ENCODE data around the gene CCDC73. TPM values are rescaled to one million over a fixed set of nuclear protein-coding genes. Genes with fewer than 3 reads are reported as not detected.
A peak's percentile ranks its signal among the peaks of the same experiment; 100 is the strongest.

The CCDC73 gene
- polyA plus RNA-seq, 1 of the 3 experiments (the other 2 are of a cell fraction) = not detected

DNA sequence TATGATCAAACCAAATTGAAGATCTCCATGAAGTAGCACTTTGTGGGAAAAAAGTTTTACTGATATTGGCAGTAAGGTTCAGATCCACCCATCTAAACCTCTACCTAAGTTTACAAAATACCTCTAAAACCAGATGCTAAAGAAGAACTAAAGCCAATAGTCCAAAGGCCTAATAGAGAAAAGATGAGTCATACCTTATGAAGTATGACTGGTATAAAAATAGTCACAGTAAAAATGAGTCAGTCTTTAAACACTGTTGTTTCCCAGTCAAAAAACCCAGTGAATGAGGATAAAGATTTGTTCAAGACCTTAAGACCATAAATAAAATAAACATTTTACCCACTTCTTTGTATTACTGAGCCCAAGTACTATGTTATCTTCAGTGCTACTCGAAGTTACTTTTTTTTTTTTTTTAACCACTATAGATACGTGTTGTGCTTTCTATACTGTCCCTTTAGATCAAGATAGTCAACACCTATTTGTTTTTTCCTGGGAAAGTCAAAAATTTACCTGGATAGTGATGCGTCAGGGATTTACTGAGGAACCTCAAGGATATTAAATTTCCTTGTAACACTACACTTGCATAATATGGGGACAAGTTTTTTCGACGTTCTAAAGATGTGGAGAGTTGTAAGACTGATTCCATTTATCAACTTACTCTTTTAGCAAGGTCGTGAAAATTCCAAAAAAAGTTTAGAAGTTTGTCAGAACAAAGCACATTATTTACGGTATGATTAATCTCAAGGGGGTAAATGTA, 87.3 kb downstream of the CCDC73 start:
- no peaks in the 10 kb centered on the region for H3K79me2 ChIP-seq (ENCODE audit: insufficient read depth)
- H2AFZ ChIP-seq (ENCODE audit: low read depth) = peak overlapping the region; percentile 54; the same call in 1 of the 2 replicates

More for the DNA sequence above, 87.3 kb downstream of the CCDC73 start:
- 4% methylated on average over 7 of the region's 7 CpGs for WGBS (ENCODE audit: low lambda C conversion rate)
- CTCF ChIA-PET = interaction anchor here (0.6 kb wide), 1 partner anchor 36 kb away, joined by 3 read pairs; no protein-coding TSS in a partner anchor
- H3K4me3 ChIP-seq (ENCODE audit: low read depth in 2 of 2, low read length in 1 of 2) = no peak overlapping the region; a peak in 2 of 4 replicates
- DNase-seq = no peak
- H3K27ac ChIP-seq (ENCODE audit: low read depth in 2 of 2, low read length in 1 of 2) = peak overlapping the region; percentile 72 to 93; a peak in 3 of 4 replicates
- no peak for TF ChIP-seq MXI1 (IDR thresholded peaks at IDR 0.05; ENCODE audit: low read depth, low read length)
- TF ChIP-seq RAD21 (IDR thresholded peaks at IDR 0.05; ENCODE audit: low read length) = no peak
- TF ChIP-seq FOXJ3 (CRISPR knock-in tag; IDR thresholded peaks at IDR 0.05) = no peak
- TF ChIP-seq MEF2A (IDR thresholded peaks at IDR 0.05; ENCODE audit: borderline replicate concordance, low read depth) = peak; percentile 95
- TF ChIP-seq SMC3 (IDR thresholded peaks at IDR 0.05; ENCODE audit: low read depth, low read length) = no peak
- no peak for TF ChIP-seq NRF1 (IDR thresholded peaks at IDR 0.05; ENCODE audit: low read depth, low read length)
- TF ChIP-seq CHD2 (IDR thresholded peaks at IDR 0.05; ENCODE audit: low read length, partially characterized antibody) = no peak
- peak; percentile 47; the same call in 1 of the 2 replicates for TF ChIP-seq TEAD4 (IDR thresholded peaks at IDR 0.05; ENCODE audit: borderline replicate concordance, insufficient read depth)
- TF ChIP-seq MAX (IDR thresholded peaks at IDR 0.05; ENCODE audit: low read depth) = no peak
- TF ChIP-seq GABPA (IDR thresholded peaks at IDR 0.05; ENCODE audit: low read depth) = no peak; the same call in 1 of the 2 replicates
- no peak for TF ChIP-seq ELF1 (IDR thresholded peaks at IDR 0.05)
- peak; percentile 95 for TF ChIP-seq FOSL2 (IDR thresholded peaks at IDR 0.05; ENCODE audit: borderline replicate concordance, low read depth)
- TF ChIP-seq EP300 (IDR thresholded peaks at IDR 0.05; ENCODE audit: borderline replicate concordance in 1 of 2, low read depth in 1 of 2, low read length in 1 of 2) = peak in 1 of 2 experiments; percentile 37; a peak in 1 of 4 replicates
- TF ChIP-seq PBX3 (IDR thresholded peaks at IDR 0.05) = 0 out of 2 replicates have a peak, but pooled peaks have one; percentile 37
- no peak for TF ChIP-seq RFX5 (IDR thresholded peaks at IDR 0.05; ENCODE audit: low read length)
- TF ChIP-seq, protein P1, sequence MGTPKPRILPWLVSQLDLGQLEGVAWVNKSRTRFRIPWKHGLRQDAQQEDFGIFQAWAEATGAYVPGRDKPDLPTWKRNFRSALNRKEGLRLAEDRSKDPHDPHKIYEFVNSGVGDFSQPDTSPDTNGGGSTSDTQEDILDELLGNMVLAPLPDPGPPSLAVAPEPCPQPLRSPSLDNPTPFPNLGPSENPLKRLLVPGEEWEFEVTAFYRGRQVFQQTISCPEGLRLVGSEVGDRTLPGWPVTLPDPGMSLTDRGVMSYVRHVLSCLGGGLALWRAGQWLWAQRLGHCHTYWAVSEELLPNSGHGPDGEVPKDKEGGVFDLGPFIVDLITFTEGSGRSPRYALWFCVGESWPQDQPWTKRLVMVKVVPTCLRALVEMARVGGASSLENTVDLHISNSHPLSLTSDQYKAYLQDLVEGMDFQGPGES (IDR thresholded peaks at IDR 0.05; ENCODE audit: low read depth, low read length) = no peak
- peak; percentile 79 for TF ChIP-seq TCF12 (IDR thresholded peaks at IDR 0.05)
- TF ChIP-seq JUND (IDR thresholded peaks at IDR 0.05) = peak; percentile 92
- peak; percentile 45; the same call in 1 of the 2 replicates for TF ChIP-seq NFIC (IDR thresholded peaks at IDR 0.05; ENCODE audit: borderline replicate concordance)
- H3F3A ChIP-seq (replicated peaks; ENCODE audit: insufficient read depth) = peaks cover 22% of the 10 kb centered on the region
- no peaks in the 10 kb centered on the region for H3K9me2 ChIP-seq
- H3K4me2 ChIP-seq = peak overlapping the region; percentile 42
- POLR2A ChIA-PET = no interaction called here
- H3K9me3 ChIP-seq = no peaks in the 10 kb centered on the region
- no peaks in the 10 kb centered on the region for H3K36me3 ChIP-seq (replicated peaks in 1 of 2; ENCODE audit: control insufficient read depth in 1 of 2, insufficient read depth in 2 of 2, low read length in 1 of 2)
- H3K27me3 ChIP-seq (ENCODE audit: insufficient read depth) = no peaks in the 10 kb centered on the region
- H3K4me1 ChIP-seq (ENCODE audit: control insufficient read depth in 1 of 2, insufficient read depth in 2 of 2, low read depth in 1 of 2, low read length in 1 of 2) = peaks cover 0 to 17% of the 10 kb centered on the region in 2 experiments; a peak in 2 of 4 replicates
- no peak overlapping the region for H3K9ac ChIP-seq
- H4K20me1 ChIP-seq (ENCODE audit: insufficient read depth) = no peaks in the 10 kb centered on the region

Data from SK-N-SH (cell line).